Effector memory CD4-positive, alpha-beta T cell (primary cell): Measurements from ENCODE around the gene DUOX1.

Experiments
- DNase-seq, 3 donors: peaks; one replicate each; pipeline ENCODE4 v3.0.0-alpha.2; 2020
- H3K27ac ChIP-seq: 2 replicates; pipeline ENCODE4 v1.7.0; 2013; ENCODE audit warnings: mild to moderate bottlenecking, low read length, moderate library complexity; ENCODE audit not compliant: insufficient read depth, poor library complexity, severe bottlenecking
- H3K27me3 ChIP-seq: replicated peaks from 2 replicates; pipeline ENCODE4 v1.7.0; 2013; ENCODE audit warnings: mild to moderate bottlenecking, low read length; ENCODE audit not compliant: insufficient read depth, control insufficient read depth, poor library complexity, severe bottlenecking
- H3K36me3 ChIP-seq: 2 replicates; pipeline ENCODE4 v1.7.0; 2013; ENCODE audit warnings: mild to moderate bottlenecking, low read length, moderate library complexity; ENCODE audit not compliant: control insufficient read depth, insufficient read depth
- H3K4me1 ChIP-seq: 2 replicates; pipeline ENCODE4 v1.7.0; 2013; ENCODE audit warnings: low read length, mild to moderate bottlenecking; ENCODE audit not compliant: control insufficient read depth, insufficient read depth, poor library complexity, severe bottlenecking
- H3K4me3 ChIP-seq: 2 replicates; pipeline ENCODE4 v1.7.0; 2013; ENCODE audit warnings: low read length, low read depth, mild to moderate bottlenecking; ENCODE audit not compliant: insufficient read depth, poor library complexity, severe bottlenecking
- H3K9me3 ChIP-seq: 2 replicates; pipeline ENCODE4 v1.7.0; 2013; ENCODE audit warnings: mild to moderate bottlenecking, low read length, moderate library complexity; ENCODE audit not compliant: control insufficient read depth

DUOX1 gene

DNA sequence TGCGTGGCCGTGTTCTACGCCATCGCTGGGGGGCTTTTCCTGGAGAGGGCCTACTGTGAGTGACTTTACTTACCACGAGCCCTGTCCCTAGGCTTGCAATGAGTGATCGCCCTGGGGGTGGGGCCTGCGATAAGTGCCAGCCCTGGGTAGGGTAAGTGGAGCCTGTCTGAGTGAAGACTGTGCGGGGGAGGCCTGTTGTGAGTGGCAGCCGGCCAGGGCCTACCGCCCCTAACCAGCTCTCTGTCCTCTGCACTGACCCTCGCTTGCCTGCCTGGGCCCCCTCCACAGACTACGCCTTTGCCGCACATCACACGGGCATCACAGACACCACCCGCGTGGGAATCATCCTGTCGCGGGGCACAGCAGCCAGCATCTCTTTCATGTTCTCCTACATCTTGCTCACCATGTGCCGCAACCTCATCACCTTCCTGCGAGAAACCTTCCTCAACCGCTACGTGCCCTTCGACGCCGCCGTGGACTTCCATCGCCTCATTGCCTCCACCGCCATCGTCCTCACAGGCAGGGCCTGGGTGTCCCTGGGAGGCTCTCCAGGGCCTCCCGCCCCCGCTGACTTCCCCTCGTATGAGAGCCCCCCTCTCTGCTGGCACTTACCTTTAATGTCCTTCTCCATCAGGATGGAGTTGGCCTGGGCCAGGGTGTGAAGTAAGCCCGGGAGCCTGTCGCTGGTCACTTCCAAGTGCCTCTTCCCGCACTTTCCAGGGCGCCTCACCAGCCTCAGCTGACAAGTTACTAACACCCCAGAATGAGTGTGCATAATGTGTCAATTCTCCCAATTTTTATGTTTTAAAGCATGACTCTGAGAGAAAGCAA is 22.4 kb downstream of the DUOX1 start:
- no peaks in the 10 kb centered on the region for H3K4me1 ChIP-seq
- no peak overlapping the region for H3K4me3 ChIP-seq
- no peaks in the 10 kb centered on the region for H3K27me3 ChIP-seq
- H3K27ac ChIP-seq = no peak overlapping the region
- no peak for DNase-seq
- no peaks in the 10 kb centered on the region for H3K36me3 ChIP-seq
- no peaks in the 10 kb centered on the region for H3K9me3 ChIP-seq

DNA sequence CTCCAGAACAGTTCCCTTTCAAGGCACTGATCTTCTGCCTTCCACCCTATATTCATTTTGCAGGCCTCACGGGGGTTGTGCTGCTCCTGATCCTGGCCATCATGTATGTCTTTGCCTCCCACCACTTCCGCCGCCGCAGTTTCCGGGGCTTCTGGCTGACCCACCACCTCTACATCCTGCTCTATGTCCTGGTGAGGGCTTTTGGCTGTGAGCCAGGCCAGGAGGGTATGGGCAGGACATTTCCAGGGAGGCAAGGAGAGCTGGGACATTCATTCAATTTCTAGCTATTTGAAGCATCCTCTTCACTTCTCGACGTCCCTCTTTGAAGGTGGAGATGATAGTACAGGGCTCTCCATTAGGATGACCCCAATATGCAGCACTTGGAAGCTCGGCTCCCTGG is 25.9 kb downstream of the DUOX1 start:
- Histone ChIP-seq H3K27ac (no peak overlapping the region), H3K27me3 (no peaks in the 10 kb centered on the region)
- no peak for DNase-seq

DNA sequence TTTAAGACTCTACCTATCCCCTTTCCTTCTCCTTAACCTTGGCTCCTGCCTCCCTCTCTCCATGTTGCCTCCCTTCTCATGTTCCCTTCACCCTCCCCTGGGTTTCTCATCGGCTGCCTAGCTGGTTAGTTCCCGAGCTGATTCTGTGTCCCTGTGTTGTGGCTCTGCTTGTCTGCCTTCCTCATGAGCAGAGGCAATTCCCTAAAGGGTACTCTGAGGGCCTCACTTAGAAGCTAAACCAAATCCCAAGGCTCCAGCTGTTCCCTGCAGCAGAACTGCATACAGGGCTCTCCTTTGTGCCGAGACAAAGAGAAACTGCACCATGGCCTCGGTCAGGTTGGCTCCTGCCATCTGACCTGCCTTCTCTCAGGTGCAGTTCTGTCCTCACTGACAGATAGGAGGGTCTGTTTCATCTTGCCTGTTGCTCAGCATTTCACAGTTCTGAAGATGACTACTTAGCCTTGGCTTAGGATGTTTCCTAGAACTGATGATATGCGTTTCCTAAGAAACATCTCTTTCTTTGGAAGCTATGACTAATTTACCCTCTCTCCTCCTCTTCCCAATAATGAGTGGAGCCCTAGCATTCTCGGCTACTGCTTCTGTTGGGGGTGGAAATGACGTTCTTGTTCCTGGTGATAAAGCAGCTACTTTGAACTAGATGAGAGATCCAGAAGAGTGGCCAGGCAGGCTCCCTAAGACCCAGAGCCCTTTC is 27.1 kb downstream of the DUOX1 start:
- no peak overlapping the region for H3K4me3 ChIP-seq
- no peak overlapping the region for H3K27ac ChIP-seq
- DNase-seq = no peak
- H3K4me1 ChIP-seq = no peaks in the 10 kb centered on the region
- H3K27me3 ChIP-seq = no peaks in the 10 kb centered on the region
- no peaks in the 10 kb centered on the region for H3K9me3 ChIP-seq
- H3K36me3 ChIP-seq = no peaks in the 10 kb centered on the region

More for the DNA sequence above, 25.9 kb downstream of the DUOX1 start:
- no peaks in the 10 kb centered on the region for H3K9me3 ChIP-seq
- no peaks in the 10 kb centered on the region for H3K36me3 ChIP-seq
- H3K4me1 ChIP-seq = no peaks in the 10 kb centered on the region
- H3K4me3 ChIP-seq = no peak overlapping the region

DNA sequence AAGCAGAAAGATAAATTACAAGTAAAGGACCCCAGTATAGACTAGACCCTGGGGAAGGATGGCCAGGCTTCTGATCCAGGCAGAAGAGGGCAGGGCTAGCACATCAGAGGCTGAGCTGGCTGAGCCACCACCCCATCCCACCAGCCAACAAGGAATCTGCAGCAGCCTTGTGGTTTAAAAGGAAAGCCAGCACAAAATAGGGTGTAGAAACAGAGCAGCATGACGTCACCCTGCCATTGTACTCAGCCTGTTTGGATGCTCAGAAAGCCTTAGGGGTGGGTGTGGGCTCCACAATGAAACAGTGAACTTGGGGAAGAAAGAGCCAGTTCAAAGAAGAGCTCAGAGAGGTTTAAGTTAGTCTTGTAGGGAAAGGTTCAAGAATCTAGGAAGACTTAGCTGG is 28.2 kb downstream of the DUOX1 start:
- Histone ChIP-seq H3K27ac (no peak overlapping the region), H3K4me3 (no peak overlapping the region), H3K36me3 (no peaks in the 10 kb centered on the region), H3K27me3 (no peaks in the 10 kb centered on the region), H3K4me1 (no peaks in the 10 kb centered on the region), H3K9me3 (no peaks in the 10 kb centered on the region)
- no peak for DNase-seq

DNA sequence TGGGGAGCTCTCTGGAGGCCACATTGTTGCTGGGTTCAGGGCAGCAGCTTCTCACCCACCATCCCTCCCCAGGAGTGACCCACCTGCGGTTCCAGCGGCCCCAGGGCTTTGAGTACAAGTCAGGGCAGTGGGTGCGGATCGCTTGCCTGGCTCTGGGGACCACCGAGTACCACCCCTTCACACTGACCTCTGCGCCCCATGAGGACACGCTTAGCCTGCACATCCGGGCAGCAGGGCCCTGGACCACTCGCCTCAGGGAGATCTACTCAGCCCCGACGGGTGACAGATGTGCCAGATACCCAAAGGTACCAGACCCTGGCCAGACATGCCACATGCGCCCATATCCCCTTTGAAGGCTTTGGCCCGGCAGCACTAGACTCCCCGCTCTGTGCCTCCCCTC is 31.9 kb downstream of the DUOX1 start:
- H3K27ac ChIP-seq = no peak overlapping the region

DNA sequence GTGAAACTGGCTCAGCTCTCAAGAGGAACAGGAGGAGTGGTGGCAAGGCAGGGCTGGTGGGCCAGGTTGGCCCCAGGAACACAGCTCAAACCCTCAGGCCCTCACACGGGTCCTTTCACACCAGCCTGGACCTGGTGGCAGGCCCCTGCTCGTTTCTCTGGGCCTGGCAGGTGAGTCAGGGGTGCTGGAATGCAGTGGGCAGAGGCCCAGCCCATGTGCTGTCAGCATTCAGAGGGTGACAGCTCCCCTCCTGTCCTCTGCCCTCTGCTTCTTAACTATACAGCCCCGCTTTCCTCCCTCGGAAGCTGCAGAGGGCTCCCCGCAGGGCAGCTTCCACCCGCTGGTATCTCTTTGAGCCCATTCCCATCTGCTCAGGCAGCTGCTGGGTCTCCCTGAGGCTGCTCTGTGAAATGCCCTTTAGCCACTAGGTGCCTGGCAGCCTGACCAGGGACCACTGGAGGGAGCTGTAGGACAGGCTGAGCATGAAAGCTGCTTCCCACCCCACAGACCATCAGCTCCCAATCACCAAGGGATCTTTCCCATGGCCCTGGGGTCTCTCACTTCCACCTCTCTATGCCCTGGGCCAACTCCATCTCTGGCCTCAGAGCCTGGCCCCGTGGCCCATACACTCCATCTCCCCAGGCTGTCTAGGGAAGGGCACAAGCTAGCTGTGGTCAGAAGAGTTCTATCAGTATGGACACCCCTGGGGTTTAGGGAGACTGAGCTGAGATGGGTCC is 33.1 kb downstream of the DUOX1 start:
- Histone ChIP-seq H3K36me3 (no peaks in the 10 kb centered on the region), H3K27me3 (no peaks in the 10 kb centered on the region), H3K9me3 (no peaks in the 10 kb centered on the region), H3K4me1 (peaks cover 16% of the 10 kb centered on the region), H3K27ac (no peak overlapping the region), H3K4me3 (no peak overlapping the region)
- DNase-seq = peak; percentile 10 to 36 (median 24)

More for the DNA sequence above, 31.9 kb downstream of the DUOX1 start:
- Histone ChIP-seq H3K36me3 (no peaks in the 10 kb centered on the region), H3K4me1 (peaks cover 16% of the 10 kb centered on the region), H3K9me3 (no peaks in the 10 kb centered on the region), H3K27me3 (no peaks in the 10 kb centered on the region), H3K4me3 (no peak overlapping the region)
- no peak for DNase-seq

DNA sequence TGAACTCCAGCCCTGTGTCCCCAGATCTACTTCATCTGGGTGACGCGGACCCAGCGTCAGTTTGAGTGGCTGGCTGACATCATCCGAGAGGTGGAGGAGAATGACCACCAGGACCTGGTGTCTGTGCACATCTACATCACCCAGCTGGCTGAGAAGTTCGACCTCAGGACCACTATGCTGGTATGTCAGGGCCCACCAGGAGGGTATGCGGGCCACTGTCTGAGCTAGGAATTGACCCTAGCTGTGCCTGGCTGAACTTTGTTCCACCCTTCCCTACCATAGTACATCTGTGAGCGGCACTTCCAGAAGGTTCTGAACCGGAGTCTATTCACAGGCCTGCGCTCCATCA is 33.7 kb downstream of the DUOX1 start:
- no peaks in the 10 kb centered on the region for H3K36me3 ChIP-seq
- H3K4me1 ChIP-seq = peaks cover 16% of the 10 kb centered on the region
- H3K27me3 ChIP-seq = no peaks in the 10 kb centered on the region
- no peaks in the 10 kb centered on the region for H3K9me3 ChIP-seq
- no peak for DNase-seq
- H3K4me3 ChIP-seq = no peak overlapping the region
- H3K27ac ChIP-seq = no peak overlapping the region

DNA sequence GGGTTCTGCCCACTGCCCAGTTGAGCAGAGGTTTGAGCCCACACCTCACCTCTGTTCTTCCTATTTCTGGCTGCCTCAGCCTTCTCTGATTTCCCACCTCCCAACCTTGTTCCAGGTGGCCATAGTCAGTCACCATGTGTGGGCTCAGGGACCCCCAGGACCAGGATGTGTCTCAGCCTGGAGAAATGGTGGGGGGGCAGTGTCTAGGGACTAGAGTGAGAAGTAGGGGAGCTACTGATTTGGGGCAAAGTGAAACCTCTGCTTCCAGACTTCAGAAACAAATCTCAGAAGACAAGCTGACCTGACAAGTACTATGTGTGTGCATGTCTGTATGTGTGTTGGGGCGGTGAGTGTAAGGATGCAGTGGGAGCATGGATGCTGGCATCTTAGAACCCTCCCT is 35.1 kb downstream of the DUOX1 start:
- H3K27me3 ChIP-seq = no peaks in the 10 kb centered on the region
- no peaks in the 10 kb centered on the region for H3K9me3 ChIP-seq
- no peak overlapping the region for H3K4me3 ChIP-seq
- H3K36me3 ChIP-seq = no peaks in the 10 kb centered on the region
- no peak for DNase-seq
- H3K4me1 ChIP-seq = peaks cover 16% of the 10 kb centered on the region
- H3K27ac ChIP-seq = no peak overlapping the region

DNA sequence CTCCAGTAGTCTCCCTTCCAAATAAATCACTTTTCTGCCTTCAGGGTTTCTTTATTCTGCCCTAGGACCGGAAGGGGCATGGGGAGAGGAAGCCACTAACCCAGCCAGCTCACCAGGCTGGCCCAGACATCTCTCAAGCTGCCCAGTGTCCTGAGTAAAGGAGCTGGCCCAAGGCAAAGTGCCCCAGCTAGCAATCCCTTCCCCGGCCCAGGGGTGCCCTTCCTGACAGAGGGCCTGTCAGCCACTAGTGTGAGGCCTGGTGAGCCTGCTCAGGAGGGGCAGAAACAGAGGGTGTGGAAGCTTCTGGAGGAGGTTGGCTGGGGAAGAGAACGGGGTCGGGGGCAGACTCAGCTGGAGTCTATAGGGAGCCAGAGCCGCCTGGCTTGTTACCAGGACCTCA is 35.7 kb downstream of the DUOX1 start:
- no peak overlapping the region for H3K27ac ChIP-seq
- DNase-seq = no peak
- peaks cover 16% of the 10 kb centered on the region for H3K4me1 ChIP-seq
- H3K4me3 ChIP-seq = no peak overlapping the region
- no peaks in the 10 kb centered on the region for H3K9me3 ChIP-seq
- H3K27me3 ChIP-seq = no peaks in the 10 kb centered on the region
- no peaks in the 10 kb centered on the region for H3K36me3 ChIP-seq
